A673 (cell line): ENCODE measurements around the gene ACACA. TPM values are rescaled to one million over a fixed set of nuclear protein-coding genes. Genes with fewer than 3 reads are reported as not detected.

ENCODE experiments used
- BruUV-seq: library from RNA; stranded (reverse); fragments of 400-500 nt; replicated peaks from 2 replicates; lab custom pipeline; 2021; lab: Mats Ljungman, UMichigan
- CTCF ChIA-PET: fragments of 300-600 bp; sonication (Branson Sonifier 250); formaldehyde crosslinking; loops from one replicate; lab custom pipeline; 2022; ENCODE audit warnings: antibody characterized with exemption; lab: Charles Lee
- POLR2A ChIA-PET: fragments of 300-600 bp; sonication (Branson Sonifier 250); formaldehyde crosslinking; loops from one replicate; lab custom pipeline; 2022; ENCODE audit warnings: antibody characterized with exemption; ENCODE audit not compliant: low non-redundant PET; lab: Charles Lee
- DNase-seq: peaks from one replicate; pipeline ENCODE4 v3.0.0-alpha.2; 2015; ENCODE audit warnings: low spot score
- H3K27ac ChIP-seq: fragments of 200-600 bp; sonication (generic); 2 replicates; pipeline ENCODE4 v1.5.1; 2016; ENCODE audit warnings: mixed run types, low read depth, mild to moderate bottlenecking, mixed read lengths, antibody characterized with exemption, low read length; ENCODE audit not compliant: poor library complexity, severe bottlenecking
- H3K27me3 ChIP-seq: fragments of 200-600 bp; sonication (generic); replicated peaks from 2 replicates; pipeline ENCODE4 v1.6.1; 2017; ENCODE audit warnings: mixed run types, low read depth, mild to moderate bottlenecking, mixed read lengths, antibody characterized with exemption, low read length; ENCODE audit not compliant: insufficient read depth, poor library complexity
- H3K36me3 ChIP-seq: fragments of 200-600 bp; sonication (generic); 2 replicates; pipeline ENCODE4 v1.6.1; 2016; ENCODE audit warnings: mixed run types, mild to moderate bottlenecking, mixed read lengths, antibody characterized with exemption, low read length; ENCODE audit not compliant: insufficient read depth, poor library complexity, severe bottlenecking
- H3K4me1 ChIP-seq: fragments of 200-600 bp; sonication (generic); 2 replicates; pipeline ENCODE4 v1.6.1; 2017; ENCODE audit warnings: mixed run types, mild to moderate bottlenecking, mixed read lengths, antibody characterized with exemption, low read length; ENCODE audit not compliant: insufficient read depth, poor library complexity, severe bottlenecking
- H3K4me3 ChIP-seq: fragments of 200-600 bp; sonication (generic); 2 replicates; pipeline ENCODE4 v1.5.1; 2016; ENCODE audit warnings: low read depth, mixed run types, mild to moderate bottlenecking, mixed read lengths, low read length; ENCODE audit not compliant: poor library complexity, severe bottlenecking
- H3K9me3 ChIP-seq: fragments of 200-600 bp; sonication (generic); 2 replicates; pipeline ENCODE4 v1.6.1; 2016; ENCODE audit warnings: mixed run types, low read depth, mild to moderate bottlenecking, mixed read lengths, antibody characterized with exemption, low read length; ENCODE audit not compliant: poor library complexity, severe bottlenecking
- EZH2 ChIP-seq: fragments of 200-600 bp; sonication (generic); IDR thresholded peaks from 2 replicates; pipeline ENCODE4 v1.6.1; 2017; ENCODE audit warnings: borderline replicate concordance, low read depth, mild to moderate bottlenecking, mixed read lengths, antibody characterized with exemption, low read length; ENCODE audit not compliant: poor library complexity, severe bottlenecking
- intact Hi-C: fragments of 100-400 bp; cut with micrococcal nuclease; formaldehyde crosslinking; loops from one replicate; pipeline ENCODE4 v1.10.0; 2022; ENCODE audit not compliant: unreplicated experiment
- total RNA-seq: library from RNA; stranded (reverse); gene quantifications from 2 replicates; pipeline ENCODE4 v1.2.3, GENCODE V29; 2021
- TF ChIP-seq, protein P1 (sequence below): fragments of 300-800, 200-600 bp; sonication (generic); conservative IDR thresholded peaks from 2 replicates; pipeline ENCODE4 v1.5.1; 2017; ENCODE audit warnings: low read depth, mild to moderate bottlenecking, antibody characterized with exemption, low read length, moderate library complexity, mixed read lengths

Gene ACACA
- total RNA-seq, 1 experiment from 2014 or later: 68.3 TPM

DNA sequence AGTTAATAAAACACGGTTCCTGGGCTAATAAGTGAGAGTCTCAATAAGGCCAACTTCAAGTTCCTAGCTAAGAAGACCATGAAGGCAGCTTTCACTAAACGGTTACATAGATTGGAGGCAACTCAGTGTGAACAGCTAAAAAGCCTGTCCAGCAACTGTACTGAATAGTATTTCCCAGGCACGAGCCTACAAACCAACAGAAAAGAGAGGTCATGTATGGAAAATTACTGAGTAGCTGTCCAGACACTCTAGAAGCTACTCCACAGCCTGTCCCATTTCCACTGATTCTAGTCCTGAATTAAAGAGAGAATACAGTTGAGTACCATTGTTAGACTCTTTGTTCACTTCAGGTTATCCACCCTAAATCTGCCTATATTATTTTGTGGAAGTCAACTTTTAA lies 67.3 kb downstream of the ACACA start:
- intact Hi-C loops: no loop called here
- no TSS peak for BruUV-seq

GRCh38 chr17:37338847-37339246 lies 67.8 kb downstream of the ACACA start:
- CTCF ChIA-PET: no interaction called here
- H3K27ac ChIP-seq: no peak overlapping the region
- no peak for DNase-seq
- no peak overlapping the region for H3K4me3 ChIP-seq
- BruUV-seq: no TSS peak
- TF ChIP-seq EZH2: no peak
- TF ChIP-seq, protein P1, sequence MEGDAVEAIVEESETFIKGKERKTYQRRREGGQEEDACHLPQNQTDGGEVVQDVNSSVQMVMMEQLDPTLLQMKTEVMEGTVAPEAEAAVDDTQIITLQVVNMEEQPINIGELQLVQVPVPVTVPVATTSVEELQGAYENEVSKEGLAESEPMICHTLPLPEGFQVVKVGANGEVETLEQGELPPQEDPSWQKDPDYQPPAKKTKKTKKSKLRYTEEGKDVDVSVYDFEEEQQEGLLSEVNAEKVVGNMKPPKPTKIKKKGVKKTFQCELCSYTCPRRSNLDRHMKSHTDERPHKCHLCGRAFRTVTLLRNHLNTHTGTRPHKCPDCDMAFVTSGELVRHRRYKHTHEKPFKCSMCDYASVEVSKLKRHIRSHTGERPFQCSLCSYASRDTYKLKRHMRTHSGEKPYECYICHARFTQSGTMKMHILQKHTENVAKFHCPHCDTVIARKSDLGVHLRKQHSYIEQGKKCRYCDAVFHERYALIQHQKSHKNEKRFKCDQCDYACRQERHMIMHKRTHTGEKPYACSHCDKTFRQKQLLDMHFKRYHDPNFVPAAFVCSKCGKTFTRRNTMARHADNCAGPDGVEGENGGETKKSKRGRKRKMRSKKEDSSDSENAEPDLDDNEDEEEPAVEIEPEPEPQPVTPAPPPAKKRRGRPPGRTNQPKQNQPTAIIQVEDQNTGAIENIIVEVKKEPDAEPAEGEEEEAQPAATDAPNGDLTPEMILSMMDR: no peak
- H3K4me1 ChIP-seq: no peaks in the 10 kb centered on the region
- H3K36me3 ChIP-seq: no peaks in the 10 kb centered on the region
- POLR2A ChIA-PET: no interaction called here
- no peaks in the 10 kb centered on the region for H3K9me3 ChIP-seq
- no peaks in the 10 kb centered on the region for H3K27me3 ChIP-seq
- intact Hi-C loops: no loop called here

More for the DNA sequence above, 67.3 kb downstream of the ACACA start:
- Histone ChIP-seq H3K4me3 (no peak overlapping the region), H3K36me3 (no peaks in the 10 kb centered on the region), H3K9me3 (no peaks in the 10 kb centered on the region), H3K4me1 (no peaks in the 10 kb centered on the region), H3K27me3 (no peaks in the 10 kb centered on the region), H3K27ac (no peak overlapping the region)
- CTCF ChIA-PET: no interaction called here
- TF ChIP-seq EZH2: no peak
- TF ChIP-seq, protein P1: no peak
- DNase-seq: no peak
- POLR2A ChIA-PET: no interaction called here

- Histone ChIP-seq H3K27ac (no peak overlapping the region), H3K27me3 (no peaks in the 10 kb centered on the region), H3K4me3 (no peak overlapping the region), H3K4me1 (no peaks in the 10 kb centered on the region), H3K36me3 (no peaks in the 10 kb centered on the region), H3K9me3 (no peaks in the 10 kb centered on the region)
- intact Hi-C loops: no loop called here
- ChIA-PET POLR2A (no interaction called here), CTCF (no interaction called here)
- no TSS peak for BruUV-seq
- TF ChIP-seq EZH2: no peak
- TF ChIP-seq, protein P1: no peak
- no peak for DNase-seq
These were observed 79.1 kb downstream of the ACACA start for GRCh38 chr17:37327341-37328090.
